ENCODE data around the gene ITPR1. TPM values are rescaled to one million over a fixed set of nuclear protein-coding genes. Genes with fewer than 3 reads are reported as not detected.

The ITPR1 gene
- total RNA-seq, 4 donors from 2014 or later: 210 to 261 (median 232) TPM

DNA sequence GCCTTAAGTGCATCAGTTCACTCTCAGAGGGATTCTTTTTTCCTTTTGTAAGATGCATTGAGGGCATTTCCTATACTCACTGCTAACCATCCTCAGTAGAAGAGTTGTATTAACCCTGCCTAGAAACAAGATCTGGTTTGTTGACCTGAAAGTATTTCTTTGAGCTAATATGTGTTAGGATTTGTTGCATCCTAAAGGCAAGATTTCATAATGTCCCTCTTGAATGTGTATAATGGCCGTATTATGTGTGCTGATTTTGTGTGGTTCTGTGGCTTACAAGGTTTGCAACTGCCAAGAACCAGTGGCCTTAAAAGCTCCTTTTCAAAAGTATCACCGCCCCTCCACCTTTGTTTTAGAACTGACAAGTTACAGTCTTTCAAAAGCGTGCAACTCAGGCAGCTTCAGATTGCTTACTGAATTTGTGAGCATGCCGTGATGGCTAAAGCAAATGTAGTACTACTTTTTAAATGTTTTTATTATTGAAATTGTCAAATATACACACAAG, 304.1 kb downstream of the ITPR1 start:
- H3K9me3 ChIP-seq: no peaks in the 10 kb centered on the region
- H3K4me3 ChIP-seq (replicated peaks in 1 of 3): no peak overlapping the region
- no peaks in the 10 kb centered on the region for H3K27me3 ChIP-seq
- DNase-seq: no peak
- H3K27ac ChIP-seq: no peak overlapping the region
- no peaks in the 10 kb centered on the region for H3K4me1 ChIP-seq
- H3K36me3 ChIP-seq: peaks cover 11 to 13% of the 10 kb centered on the region in 2 donors
- WGBS, 2 donors: 96 to 98% methylated on average over 4 of the region's 4 CpGs
- TF ChIP-seq, protein P1, sequence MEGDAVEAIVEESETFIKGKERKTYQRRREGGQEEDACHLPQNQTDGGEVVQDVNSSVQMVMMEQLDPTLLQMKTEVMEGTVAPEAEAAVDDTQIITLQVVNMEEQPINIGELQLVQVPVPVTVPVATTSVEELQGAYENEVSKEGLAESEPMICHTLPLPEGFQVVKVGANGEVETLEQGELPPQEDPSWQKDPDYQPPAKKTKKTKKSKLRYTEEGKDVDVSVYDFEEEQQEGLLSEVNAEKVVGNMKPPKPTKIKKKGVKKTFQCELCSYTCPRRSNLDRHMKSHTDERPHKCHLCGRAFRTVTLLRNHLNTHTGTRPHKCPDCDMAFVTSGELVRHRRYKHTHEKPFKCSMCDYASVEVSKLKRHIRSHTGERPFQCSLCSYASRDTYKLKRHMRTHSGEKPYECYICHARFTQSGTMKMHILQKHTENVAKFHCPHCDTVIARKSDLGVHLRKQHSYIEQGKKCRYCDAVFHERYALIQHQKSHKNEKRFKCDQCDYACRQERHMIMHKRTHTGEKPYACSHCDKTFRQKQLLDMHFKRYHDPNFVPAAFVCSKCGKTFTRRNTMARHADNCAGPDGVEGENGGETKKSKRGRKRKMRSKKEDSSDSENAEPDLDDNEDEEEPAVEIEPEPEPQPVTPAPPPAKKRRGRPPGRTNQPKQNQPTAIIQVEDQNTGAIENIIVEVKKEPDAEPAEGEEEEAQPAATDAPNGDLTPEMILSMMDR (IDR thresholded peaks at IDR 0.05): no peak
- TF ChIP-seq POLR2A (IDR thresholded peaks at IDR 0.05): no peak
- intact Hi-C loops (cut with DNase I): no loop called here

DNA sequence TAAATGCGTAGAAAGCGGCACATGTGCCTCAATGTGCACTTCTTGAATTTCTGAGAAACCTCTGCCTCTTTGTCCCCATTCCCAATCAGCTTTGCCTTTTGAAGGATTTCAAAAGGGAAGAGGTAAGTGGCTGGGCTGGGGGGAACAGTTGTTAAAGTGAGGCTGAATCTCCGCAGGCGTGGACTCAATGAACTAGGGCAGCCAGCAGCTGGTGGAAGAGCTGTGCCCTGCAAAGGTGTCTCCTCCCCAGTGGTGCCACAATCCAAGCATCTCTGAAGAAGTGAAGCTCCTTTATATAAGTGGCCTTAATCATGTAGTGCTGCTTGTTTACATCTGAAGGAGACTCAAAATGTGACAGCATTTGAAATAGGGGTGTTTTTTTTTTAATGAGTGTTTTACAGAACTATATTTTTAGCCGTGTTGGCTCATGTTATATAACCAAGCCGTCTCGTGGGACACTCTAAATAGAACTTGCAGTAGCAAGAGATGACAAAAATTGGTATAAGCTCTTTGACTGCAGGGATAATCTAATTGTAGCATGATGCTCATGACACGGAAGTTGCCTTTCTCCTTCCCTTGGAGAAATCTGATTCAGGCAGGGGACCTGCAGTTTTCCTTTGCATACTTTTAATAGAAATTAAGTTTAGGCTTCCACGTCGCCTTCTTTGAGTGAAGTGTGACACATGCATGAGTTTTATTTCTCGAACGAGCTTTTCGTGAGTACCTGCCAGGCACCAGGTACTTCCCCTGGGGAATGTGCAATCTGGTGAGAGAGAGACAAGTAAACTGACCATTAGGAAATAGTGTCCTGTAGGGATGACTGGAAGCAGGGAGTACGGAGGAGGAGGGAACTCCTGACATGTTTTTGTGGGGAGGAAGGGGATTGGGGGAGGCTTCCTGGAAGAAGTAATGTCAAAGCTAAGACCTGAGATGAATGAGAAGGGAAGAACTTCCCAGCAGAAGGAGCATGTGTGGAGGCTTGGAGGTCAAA, 306.4 kb downstream of the ITPR1 start:
- H3K27ac ChIP-seq: no peak overlapping the region
- WGBS, 2 donors: 90% methylated on average over 14 of the region's 14 CpGs
- intact Hi-C loops (cut with DNase I): no loop called here

DNA sequence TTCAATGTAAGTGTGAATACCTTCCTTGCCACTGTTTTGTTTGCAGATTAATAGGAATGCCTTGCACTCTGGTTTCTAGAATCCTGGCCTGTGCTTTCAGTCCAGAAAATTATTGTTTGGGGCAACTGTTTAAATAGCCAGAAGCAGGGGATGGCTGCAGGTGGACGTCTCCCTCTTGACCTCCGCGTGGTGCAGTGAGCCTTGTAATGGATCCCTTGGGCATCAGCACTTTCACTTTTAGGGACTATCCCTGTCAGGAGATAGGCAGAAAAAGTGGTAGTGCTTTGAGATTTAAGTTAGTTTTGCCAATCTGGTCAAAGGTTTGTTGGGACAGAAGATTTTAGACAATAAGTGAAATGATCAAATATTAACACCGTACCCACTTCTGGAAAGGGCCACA, 307.4 kb downstream of the ITPR1 start:
- intact Hi-C loops (cut with DNase I): no loop called here
- no peaks in the 10 kb centered on the region for H3K9me3 ChIP-seq
- no peak overlapping the region for H3K27ac ChIP-seq
- H3K36me3 ChIP-seq: peaks cover 17 to 22% of the 10 kb centered on the region in 2 donors
- H3K4me3 ChIP-seq (replicated peaks in 1 of 3): no peak overlapping the region
- TF ChIP-seq, protein P1 (IDR thresholded peaks at IDR 0.05): no peak
- TF ChIP-seq POLR2A (IDR thresholded peaks at IDR 0.05): no peak
- no peak for DNase-seq
- H3K27me3 ChIP-seq: no peaks in the 10 kb centered on the region
- WGBS, 2 donors: 77 to 80% methylated on average over 4 of the region's 4 CpGs
- H3K4me1 ChIP-seq: no peaks in the 10 kb centered on the region

More for the DNA sequence above, 306.4 kb downstream of the ITPR1 start:
- Histone ChIP-seq H3K4me3 (replicated peaks in 1 of 3) (no peak overlapping the region), H3K9me3 (no peaks in the 10 kb centered on the region), H3K27me3 (no peaks in the 10 kb centered on the region), H3K4me1 (no peaks in the 10 kb centered on the region), H3K36me3 (peaks cover 16 to 17% of the 10 kb centered on the region in 2 donors)
- TF ChIP-seq, protein P1 (IDR thresholded peaks at IDR 0.05): no peak
- no peak for TF ChIP-seq POLR2A (IDR thresholded peaks at IDR 0.05)
- no peak for DNase-seq

DNA sequence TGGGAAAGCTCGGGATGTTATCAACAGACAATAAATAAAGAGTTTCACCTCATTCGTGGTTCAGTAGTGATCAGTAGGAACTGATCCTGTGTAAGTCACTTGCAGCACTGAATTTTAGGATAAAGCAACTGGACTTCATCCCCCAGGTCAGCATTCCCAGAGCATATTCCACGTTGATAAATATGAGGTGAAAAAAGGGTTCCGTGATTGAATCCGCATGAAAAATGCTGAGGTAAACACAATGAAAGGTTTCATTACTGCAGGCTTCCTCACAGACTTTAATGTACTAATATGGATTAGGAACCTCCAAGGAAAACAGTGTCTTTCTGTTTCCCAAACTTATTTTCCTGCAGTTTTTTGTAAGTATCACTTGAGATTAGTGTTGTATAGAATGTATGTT, 308.7 kb downstream of the ITPR1 start:
- Histone ChIP-seq H3K27me3 (no peaks in the 10 kb centered on the region), H3K9me3 (no peaks in the 10 kb centered on the region), H3K27ac (no peak overlapping the region), H3K36me3 (peaks cover 16 to 27% of the 10 kb centered on the region in 2 donors), H3K4me3 (replicated peaks in 1 of 3) (no peak overlapping the region), H3K4me1 (no peaks in the 10 kb centered on the region)
- no peak for TF ChIP-seq POLR2A (IDR thresholded peaks at IDR 0.05)
- TF ChIP-seq, protein P1 (IDR thresholded peaks at IDR 0.05): no peak
- 95% methylated on average over 5 of the region's 5 CpGs for WGBS, 2 donors
- no peak for DNase-seq
- intact Hi-C loops (cut with DNase I): no loop called here

DNA sequence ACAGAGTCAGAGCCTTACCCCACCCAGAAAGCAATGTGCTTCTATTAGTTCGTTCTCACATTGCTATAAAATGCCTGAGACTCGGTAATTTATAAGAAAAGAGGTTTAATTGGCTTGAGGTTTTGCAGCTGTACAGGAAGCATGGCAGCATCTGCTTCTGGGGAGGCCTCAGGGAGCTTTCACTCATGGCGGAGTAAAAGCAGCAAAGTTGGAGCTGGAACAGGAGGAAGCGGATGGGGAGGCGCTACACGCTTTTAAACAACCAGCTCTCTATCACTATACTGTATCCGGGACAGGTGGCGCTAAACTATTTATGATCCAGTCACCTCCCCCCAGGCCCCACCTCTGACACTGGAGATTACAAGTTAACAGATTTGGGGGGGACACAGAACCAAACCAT, 309.8 kb downstream of the ITPR1 start:
- TF ChIP-seq, protein P1 (IDR thresholded peaks at IDR 0.05): no peak
- TF ChIP-seq POLR2A (IDR thresholded peaks at IDR 0.05): no peak
- H3K27ac ChIP-seq: no peak overlapping the region
- no peaks in the 10 kb centered on the region for H3K4me1 ChIP-seq
- no peaks in the 10 kb centered on the region for H3K27me3 ChIP-seq
- intact Hi-C loops (cut with DNase I): no loop called here
- 98% methylated on average over 8 of the region's 8 CpGs for WGBS, 2 donors
- no peak overlapping the region for H3K4me3 ChIP-seq (replicated peaks in 1 of 3)
- no peaks in the 10 kb centered on the region for H3K9me3 ChIP-seq
- DNase-seq: no peak
- H3K36me3 ChIP-seq: peaks cover 5 to 23% of the 10 kb centered on the region in 2 donors

All from thyroid gland (tissue), 4 donors.